K562 (cell line): ENCODE data around the gene BHMT2. TPM values are rescaled to one million over a fixed set of nuclear protein-coding genes. Genes with fewer than 3 reads are reported as not detected.

Source experiments
- DDX20 ChIP-seq: fragments of 450-650 bp; IDR thresholded peaks from 2 replicates; pipeline ENCODE4 v1.6.1; 2016; ENCODE audit warnings: missing genetic modification characterization, low read depth, mild to moderate bottlenecking, missing compliant biosample characterization, moderate library complexity
- FOXK1 ChIP-seq: sonication (generic); formaldehyde crosslinking; IDR thresholded peaks from 2 replicates; pipeline ENCODE4 v1.8.0; 2022; ENCODE audit warnings: missing genetic modification reagents, mild to moderate bottlenecking, borderline replicate concordance
- GTF2E2 ChIP-seq: fragments of 200-800 bp; sonication (Bioruptor generic); IDR thresholded peaks from 2 replicates; pipeline ENCODE4 v1.6.1; 2016; ENCODE audit warnings: missing genetic modification characterization, missing compliant biosample characterization
- HMGXB4 ChIP-seq: sonication (generic); formaldehyde crosslinking; IDR thresholded peaks from 2 replicates; pipeline ENCODE4 v1.8.1; 2023; ENCODE audit warnings: mild to moderate bottlenecking, missing genetic modification reagents
- MEIS2 ChIP-seq: fragments of 450-650 bp; IDR thresholded peaks from 2 replicates; pipeline ENCODE4 v1.6.1; 2014; ENCODE audit warnings: mild to moderate bottlenecking; ENCODE audit not compliant: partially characterized antibody
- NEUROD1 ChIP-seq: fragments of 150-350 bp; IDR thresholded peaks from 2 replicates; pipeline ENCODE4 v1.6.1; 2014; ENCODE audit warnings: borderline replicate concordance, low read length, low read depth; ENCODE audit not compliant: partially characterized antibody
- RFX1 ChIP-seq: fragments of 450-650 bp; IDR thresholded peaks from 2 replicates; pipeline ENCODE4 v1.6.1; 2016; ENCODE audit warnings: mild to moderate bottlenecking, moderate library complexity
- SIN3A ChIP-seq, 2 experiments: fragments of 150-350 bp in 1 of 2; IDR thresholded peaks; 2 replicates each; pipeline ENCODE4 v1.6.1; 2011 to 2016; ENCODE audit warnings: borderline replicate concordance in 2 of 2, low read depth in 2 of 2, low read length in 2 of 2, mild to moderate bottlenecking in 2 of 2, moderate library complexity in 2 of 2; ENCODE audit not compliant: control insufficient read depth in 1 of 2
- SMARCE1 ChIP-seq: fragments of 450-650 bp; IDR thresholded peaks from 2 replicates; pipeline ENCODE4 v1.7.1; 2016; ENCODE audit warnings: mild to moderate bottlenecking
- TARDBP ChIP-seq: fragments of 450-650 bp; IDR thresholded peaks from 2 replicates; pipeline ENCODE4 v1.6.1; 2016
- TBP ChIP-seq: optimal IDR thresholded peaks from 2 replicates; pipeline ENCODE3; 2011; ENCODE audit warnings: low read depth, low read length, improper control_type of control experiment
- ZFPM2 ChIP-seq: fragments of 250-450 bp; sonication (Bioruptor Pico); IDR thresholded peaks from 2 replicates; pipeline ENCODE4 v1.5.1; 2022; ENCODE audit warnings: mild to moderate bottlenecking
- ZNF23 ChIP-seq: fragments of 250-450 bp; sonication (Bioruptor Pico); IDR thresholded peaks from 2 replicates; pipeline ENCODE4 v1.4.0; 2020; ENCODE audit warnings: mild to moderate bottlenecking
- ZNF445 ChIP-seq: fragments of 250-450 bp; sonication (Bioruptor Pico); IDR thresholded peaks from 2 replicates; pipeline ENCODE4 v1.4.0; 2020; ENCODE audit warnings: low read depth, mild to moderate bottlenecking, moderate library complexity
- ZNF507 ChIP-seq: conservative IDR thresholded peaks from 2 replicates; pipeline ENCODE4 v1.6.1; 2017; ENCODE audit warnings: missing genetic modification characterization, missing compliant biosample characterization
- ZNF592 ChIP-seq: fragments of 450-650 bp; IDR thresholded peaks from 2 replicates; pipeline ENCODE4 v1.6.1; 2017; ENCODE audit warnings: antibody characterized with exemption, mild to moderate bottlenecking
- ZNF778 ChIP-seq: fragments of 450-650 bp; formaldehyde crosslinking; IDR thresholded peaks from 2 replicates; pipeline ENCODE4 v1.4.0; 2020; ENCODE audit warnings: mild to moderate bottlenecking, moderate library complexity
- polyA plus RNA-seq, 8 experiments: library from polyadenylated mRNA; depleted of rRNA in 4 of 8; stranded (reverse) in 5 of 8; unstranded in 3 of 8; fragments of >200 nt; fragmentation: Nextera tagmentation in 2 of 8; fragmentation: Illumina TruSeq in 1 of 8; extraction: Ambion mirVana in 2 of 8; extraction: Trizol in 1 of 8; gene quantifications; 2 replicates each; pipeline versions ENCODE4 v1.2.1 to v1.2.3, GENCODE V29; 2011 to 2014; ENCODE audit warnings: inconsistent platforms in 1 of 8, missing spikeins in 1 of 8
- total RNA-seq, 7 experiments: library from RNA; depleted of rRNA in 6 of 7; stranded (reverse); fragments of >200 nt in 6 of 7; fragmentation: Illumina TruSeq in 2 of 7; extraction: Trizol in 2 of 7; gene quantifications; 2 replicates each; pipeline versions ENCODE4 v1.2.1 to v1.2.3, GENCODE V29; 2011 to 2021; ENCODE audit warnings: low replicate concordance in 1 of 7

The BHMT2 gene
- total and polyA plus RNA-seq, 9 of the 15 experiments (the other 6 are each of a cell fraction or from before 2014, with no cell fraction given) = not detected

- TF ChIP-seq HMGXB4 (CRISPR knock-in tag) = no peak
- TF ChIP-seq FOXK1 (CRISPR knock-in tag) = no peak
- no peak for TF ChIP-seq TBP
- no peak for TF ChIP-seq DDX20 (tag)
- TF ChIP-seq ZNF23 = no peak
- no peak for TF ChIP-seq ZNF778
- TF ChIP-seq SIN3A (IDR thresholded peaks at IDR 0.05; ENCODE audit: borderline replicate concordance in 2 of 2, control insufficient read depth in 1 of 2, low read depth in 2 of 2, low read length in 2 of 2) = no peak
- TF ChIP-seq ZNF445 (CRISPR knock-in tag) = no peak
- no peak for TF ChIP-seq GTF2E2 (tag)
- no peak for TF ChIP-seq MEIS2
- TF ChIP-seq ZFPM2 = no peak
- no peak for TF ChIP-seq NEUROD1
- no peak for TF ChIP-seq RFX1
- no peak for TF ChIP-seq TARDBP
- peak; percentile 62; the same call in 1 of the 2 replicates for TF ChIP-seq SMARCE1
- no peak for TF ChIP-seq ZNF592
- no peak for TF ChIP-seq ZNF507 (tag)
Measured at GRCh38 chr5:79133657-79134451, 64.3 kb downstream of the BHMT2 start (continued).
